ENCODE measurements around the gene DENND11. TPM values are rescaled to one million over a fixed set of nuclear protein-coding genes. Genes with fewer than 3 reads are reported as not detected.

The DENND11 gene
- total and polyA plus RNA-seq, 9 of the 15 experiments (the other 6 are each of a cell fraction or from before 2014, with no cell fraction given), result 0.07 to 1.1 (median 0.36) TPM

DNA sequence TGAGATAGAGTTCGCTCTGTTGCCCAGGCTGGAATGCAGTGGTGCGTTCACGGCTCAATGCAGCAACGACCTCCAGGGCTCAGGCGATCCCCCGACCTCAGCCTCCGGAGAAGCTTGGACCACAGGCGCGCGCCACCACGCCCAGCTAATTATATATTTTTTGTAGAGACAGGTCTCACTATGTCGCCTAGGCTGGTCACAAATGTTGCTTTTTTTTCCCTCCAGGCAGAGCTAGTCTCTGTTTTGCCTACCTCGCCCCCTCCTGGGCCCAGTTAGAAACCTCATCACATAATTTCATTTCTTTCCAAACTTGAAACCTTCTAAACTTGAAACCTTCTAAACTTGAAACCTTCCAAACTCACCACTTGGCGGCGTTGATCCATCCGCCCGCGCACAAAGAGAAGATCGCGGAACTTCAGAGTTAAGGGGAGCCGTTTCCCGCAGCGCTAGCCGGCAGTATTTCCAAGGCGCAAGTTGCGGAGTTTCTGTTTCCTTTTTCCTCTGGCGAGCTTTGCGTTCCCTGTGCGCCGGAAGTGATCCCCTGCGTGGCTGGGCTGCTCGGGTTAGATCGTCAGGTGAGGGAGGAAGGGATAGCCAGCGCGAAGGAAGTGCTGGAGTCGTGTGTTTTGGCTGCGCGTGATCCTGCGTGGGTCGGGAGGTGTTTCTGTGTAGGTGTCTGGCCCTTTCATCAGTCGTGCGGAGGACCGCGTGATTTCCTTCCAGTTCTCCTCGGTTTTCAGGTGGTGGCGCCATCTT is 36.0 kb upstream of the DENND11 start, which contains the start of gene SSBP1 (continued):
- TF ChIP-seq, protein P1, sequence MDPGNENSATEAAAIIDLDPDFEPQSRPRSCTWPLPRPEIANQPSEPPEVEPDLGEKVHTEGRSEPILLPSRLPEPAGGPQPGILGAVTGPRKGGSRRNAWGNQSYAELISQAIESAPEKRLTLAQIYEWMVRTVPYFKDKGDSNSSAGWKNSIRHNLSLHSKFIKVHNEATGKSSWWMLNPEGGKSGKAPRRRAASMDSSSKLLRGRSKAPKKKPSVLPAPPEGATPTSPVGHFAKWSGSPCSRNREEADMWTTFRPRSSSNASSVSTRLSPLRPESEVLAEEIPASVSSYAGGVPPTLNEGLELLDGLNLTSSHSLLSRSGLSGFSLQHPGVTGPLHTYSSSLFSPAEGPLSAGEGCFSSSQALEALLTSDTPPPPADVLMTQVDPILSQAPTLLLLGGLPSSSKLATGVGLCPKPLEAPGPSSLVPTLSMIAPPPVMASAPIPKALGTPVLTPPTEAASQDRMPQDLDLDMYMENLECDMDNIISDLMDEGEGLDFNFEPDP (CRISPR knock-in tag; IDR thresholded peaks at IDR 0.05), result no peak
- TF ChIP-seq RFX5 (IDR thresholded peaks at IDR 0.05; ENCODE audit: low read depth, low read length), result no peak
- TF ChIP-seq ATF1 (CRISPR knock-in tag; IDR thresholded peaks at IDR 0.05), result peak; percentile 72
- peak; percentile 97 for TF ChIP-seq ATF1 (tag; IDR thresholded peaks at IDR 0.05)
- peak; percentile 54 for TF ChIP-seq ZNF239 (CRISPR knock-in tag; IDR thresholded peaks at IDR 0.05)
- peak; percentile 84 for TF ChIP-seq SMAD1 (IDR thresholded peaks at IDR 0.05; ENCODE audit: low read depth, low read length, partially characterized antibody)
- peak; percentile 92 for TF ChIP-seq POLR2H (tag; IDR thresholded peaks at IDR 0.05; ENCODE audit: low read depth)
- TF ChIP-seq EP300 (IDR thresholded peaks at IDR 0.05; ENCODE audit: low read length), result peak; percentile 75
- TF ChIP-seq, protein P2, sequence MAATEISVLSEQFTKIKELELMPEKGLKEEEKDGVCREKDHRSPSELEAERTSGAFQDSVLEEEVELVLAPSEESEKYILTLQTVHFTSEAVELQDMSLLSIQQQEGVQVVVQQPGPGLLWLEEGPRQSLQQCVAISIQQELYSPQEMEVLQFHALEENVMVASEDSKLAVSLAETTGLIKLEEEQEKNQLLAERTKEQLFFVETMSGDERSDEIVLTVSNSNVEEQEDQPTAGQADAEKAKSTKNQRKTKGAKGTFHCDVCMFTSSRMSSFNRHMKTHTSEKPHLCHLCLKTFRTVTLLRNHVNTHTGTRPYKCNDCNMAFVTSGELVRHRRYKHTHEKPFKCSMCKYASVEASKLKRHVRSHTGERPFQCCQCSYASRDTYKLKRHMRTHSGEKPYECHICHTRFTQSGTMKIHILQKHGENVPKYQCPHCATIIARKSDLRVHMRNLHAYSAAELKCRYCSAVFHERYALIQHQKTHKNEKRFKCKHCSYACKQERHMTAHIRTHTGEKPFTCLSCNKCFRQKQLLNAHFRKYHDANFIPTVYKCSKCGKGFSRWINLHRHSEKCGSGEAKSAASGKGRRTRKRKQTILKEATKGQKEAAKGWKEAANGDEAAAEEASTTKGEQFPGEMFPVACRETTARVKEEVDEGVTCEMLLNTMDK (IDR thresholded peaks at IDR 0.05; ENCODE audit: borderline replicate concordance, insufficient read depth, low read depth, low read length, poor library complexity, severe bottlenecking), result peak; percentile 79
- TF ChIP-seq, protein P3, sequence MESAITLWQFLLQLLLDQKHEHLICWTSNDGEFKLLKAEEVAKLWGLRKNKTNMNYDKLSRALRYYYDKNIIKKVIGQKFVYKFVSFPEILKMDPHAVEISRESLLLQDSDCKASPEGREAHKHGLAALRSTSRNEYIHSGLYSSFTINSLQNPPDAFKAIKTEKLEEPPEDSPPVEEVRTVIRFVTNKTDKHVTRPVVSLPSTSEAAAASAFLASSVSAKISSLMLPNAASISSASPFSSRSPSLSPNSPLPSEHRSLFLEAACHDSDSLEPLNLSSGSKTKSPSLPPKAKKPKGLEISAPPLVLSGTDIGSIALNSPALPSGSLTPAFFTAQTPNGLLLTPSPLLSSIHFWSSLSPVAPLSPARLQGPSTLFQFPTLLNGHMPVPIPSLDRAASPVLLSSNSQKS (CRISPR knock-in tag; IDR thresholded peaks at IDR 0.05), result 0 out of 2 replicates have a peak, but pooled peaks have one; percentile 61
- TF ChIP-seq, protein P4, sequence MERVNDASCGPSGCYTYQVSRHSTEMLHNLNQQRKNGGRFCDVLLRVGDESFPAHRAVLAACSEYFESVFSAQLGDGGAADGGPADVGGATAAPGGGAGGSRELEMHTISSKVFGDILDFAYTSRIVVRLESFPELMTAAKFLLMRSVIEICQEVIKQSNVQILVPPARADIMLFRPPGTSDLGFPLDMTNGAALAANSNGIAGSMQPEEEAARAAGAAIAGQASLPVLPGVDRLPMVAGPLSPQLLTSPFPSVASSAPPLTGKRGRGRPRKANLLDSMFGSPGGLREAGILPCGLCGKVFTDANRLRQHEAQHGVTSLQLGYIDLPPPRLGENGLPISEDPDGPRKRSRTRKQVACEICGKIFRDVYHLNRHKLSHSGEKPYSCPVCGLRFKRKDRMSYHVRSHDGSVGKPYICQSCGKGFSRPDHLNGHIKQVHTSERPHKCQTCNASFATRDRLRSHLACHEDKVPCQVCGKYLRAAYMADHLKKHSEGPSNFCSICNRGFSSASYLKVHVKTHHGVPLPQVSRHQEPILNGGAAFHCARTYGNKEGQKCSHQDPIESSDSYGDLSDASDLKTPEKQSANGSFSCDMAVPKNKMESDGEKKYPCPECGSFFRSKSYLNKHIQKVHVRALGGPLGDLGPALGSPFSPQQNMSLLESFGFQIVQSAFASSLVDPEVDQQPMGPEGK (CRISPR knock-in tag; IDR thresholded peaks at IDR 0.05; ENCODE audit: borderline replicate concordance), result no peak
- TF ChIP-seq ZC3H11A (IDR thresholded peaks at IDR 0.05; ENCODE audit: low read depth, low read length), result peak; percentile 99
- TF ChIP-seq DACH1 (IDR thresholded peaks at IDR 0.05; ENCODE audit: partially characterized antibody), result no peak
- 0 out of 2 replicates have a peak, but pooled peaks have one; percentile 61 for TF ChIP-seq ZNF311 (CRISPR knock-in tag; IDR thresholded peaks at IDR 0.05)
- TF ChIP-seq, protein P5, sequence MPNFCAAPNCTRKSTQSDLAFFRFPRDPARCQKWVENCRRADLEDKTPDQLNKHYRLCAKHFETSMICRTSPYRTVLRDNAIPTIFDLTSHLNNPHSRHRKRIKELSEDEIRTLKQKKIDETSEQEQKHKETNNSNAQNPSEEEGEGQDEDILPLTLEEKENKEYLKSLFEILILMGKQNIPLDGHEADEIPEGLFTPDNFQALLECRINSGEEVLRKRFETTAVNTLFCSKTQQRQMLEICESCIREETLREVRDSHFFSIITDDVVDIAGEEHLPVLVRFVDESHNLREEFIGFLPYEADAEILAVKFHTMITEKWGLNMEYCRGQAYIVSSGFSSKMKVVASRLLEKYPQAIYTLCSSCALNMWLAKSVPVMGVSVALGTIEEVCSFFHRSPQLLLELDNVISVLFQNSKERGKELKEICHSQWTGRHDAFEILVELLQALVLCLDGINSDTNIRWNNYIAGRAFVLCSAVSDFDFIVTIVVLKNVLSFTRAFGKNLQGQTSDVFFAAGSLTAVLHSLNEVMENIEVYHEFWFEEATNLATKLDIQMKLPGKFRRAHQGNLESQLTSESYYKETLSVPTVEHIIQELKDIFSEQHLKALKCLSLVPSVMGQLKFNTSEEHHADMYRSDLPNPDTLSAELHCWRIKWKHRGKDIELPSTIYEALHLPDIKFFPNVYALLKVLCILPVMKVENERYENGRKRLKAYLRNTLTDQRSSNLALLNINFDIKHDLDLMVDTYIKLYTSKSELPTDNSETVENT (CRISPR knock-in tag; IDR thresholded peaks at IDR 0.05), result 0 out of 2 replicates have a peak, but pooled peaks have one; percentile 29
- TF ChIP-seq POLR2B (IDR thresholded peaks at IDR 0.05; ENCODE audit: low read depth, partially characterized antibody), result peak; percentile 99
